Activated CD8-positive, alpha-beta T cell treated with anti-CD3 and anti-CD28 coated beads, Interleukin-2, amount 10 ng/mL, durations not matched to agents 7 days and 5 days (primary cell): ENCODE measurements around the gene HIRA. TPM values are rescaled to one million over a fixed set of nuclear protein-coding genes. Genes with fewer than 3 reads are reported as not detected.
"Not testable (repeated sequence)": the region's sequence is repeated elsewhere in the genome, so short reads cannot be mapped to it uniquely, and the experiment has no call there.

Experiments used
- ATAC-seq: fragments of 150-1000 bp; cut with Tn5 transposase; one replicate; pipeline ENCODE4 v1.10.0; 2021; ENCODE audit warnings: moderate library complexity
- CTCF ChIA-PET: fragments of 350-600 bp; sonication (Branson Sonifier 250); formaldehyde crosslinking; loops from one replicate; lab custom pipeline; 2021; ENCODE audit warnings: antibody characterized with exemption; lab: Charles Lee
- POLR2A ChIA-PET: fragments of 350-600 bp; sonication (Branson Sonifier 250); formaldehyde crosslinking; loops from one replicate; lab custom pipeline; 2021; ENCODE audit warnings: antibody characterized with exemption; lab: Charles Lee
- DNase-seq: peaks from one replicate; pipeline ENCODE4 v3.0.0-alpha.2; 2020
- H3K27ac Mint-ChIP-seq: one replicate; pipeline ENCODE4 v1.8.0; 2021; ENCODE audit warnings: mild to moderate bottlenecking, mixed read lengths
- H3K27me3 Mint-ChIP-seq: one replicate; pipeline ENCODE4 v1.8.0; 2021; ENCODE audit warnings: low read depth, mixed read lengths
- H3K36me3 Mint-ChIP-seq: one replicate; pipeline ENCODE4 v1.8.0; 2021; ENCODE audit warnings: low read depth, mixed read lengths
- H3K4me1 Mint-ChIP-seq: one replicate; pipeline ENCODE4 v1.8.0; 2021; ENCODE audit warnings: low read depth, mixed read lengths
- H3K4me3 Mint-ChIP-seq: one replicate; pipeline ENCODE4 v1.8.0; 2021; ENCODE audit warnings: mild to moderate bottlenecking, mixed read lengths
- H3K9me3 Mint-ChIP-seq: one replicate; pipeline ENCODE4 v1.8.0; 2022; ENCODE audit warnings: mixed read lengths; ENCODE audit not compliant: insufficient read depth
- total RNA-seq, 2 experiments: library from RNA; stranded (reverse); gene quantifications; one replicate each; pipeline ENCODE4 v1.2.3, GENCODE V29; 2021

HIRA gene
- total RNA-seq, 2 experiments from 2014 or later = 47.0 to 48.1 TPM

DNA sequence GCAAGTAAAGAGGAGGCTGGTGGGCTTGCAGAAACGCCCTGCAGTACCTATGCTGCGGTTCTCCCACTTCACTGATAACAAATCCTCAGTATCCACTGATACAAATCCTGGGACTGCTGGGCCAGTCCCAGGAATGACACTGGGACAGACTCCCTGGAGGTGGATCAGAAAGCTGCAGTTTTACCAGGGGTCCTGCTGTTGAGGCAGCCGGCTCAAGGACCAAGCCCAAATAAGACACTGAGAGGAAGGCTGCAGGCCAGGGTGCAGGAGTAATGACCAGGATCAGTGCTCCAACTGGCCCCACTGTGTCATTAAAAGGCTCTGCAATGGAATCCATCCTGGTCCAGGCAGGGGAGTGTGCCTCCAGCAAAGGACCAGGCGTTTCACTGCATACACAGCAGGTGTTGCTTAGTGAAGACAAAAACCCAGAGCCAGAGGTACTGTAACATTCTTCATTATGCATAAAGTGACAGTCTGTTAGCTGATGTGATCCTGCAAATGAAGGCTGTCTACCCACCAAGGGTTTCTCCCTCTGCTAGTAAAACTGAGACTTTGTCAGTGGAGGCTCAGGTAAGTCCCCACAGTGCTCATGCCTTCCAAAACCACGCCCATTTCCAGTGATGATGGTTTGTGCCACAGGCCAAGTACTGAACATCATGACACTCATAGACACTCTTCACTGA lies 17.3 kb upstream of the HIRA start:
- Mint-ChIP-seq H3K36me3 (peaks cover 53% of the 10 kb centered on the region), H3K4me3 (peak overlapping the region; percentile 88), H3K4me1 (peaks cover 36% of the 10 kb centered on the region), H3K27me3 (no peaks in the 10 kb centered on the region), H3K9me3 (no peaks in the 10 kb centered on the region), H3K27ac (peak overlapping the region; percentile 69)
- ATAC-seq (no peak), DNase-seq (peak; percentile 36)
- POLR2A ChIA-PET = interaction anchor here (0.7 to 6.0 kb wide), 2 partner anchors 16 to 31 kb away, joined by 3 to 67 read pairs; partner anchors contain the start of genes CDC45, HIRA and MRPL40
- CTCF ChIA-PET = no interaction called here

DNA sequence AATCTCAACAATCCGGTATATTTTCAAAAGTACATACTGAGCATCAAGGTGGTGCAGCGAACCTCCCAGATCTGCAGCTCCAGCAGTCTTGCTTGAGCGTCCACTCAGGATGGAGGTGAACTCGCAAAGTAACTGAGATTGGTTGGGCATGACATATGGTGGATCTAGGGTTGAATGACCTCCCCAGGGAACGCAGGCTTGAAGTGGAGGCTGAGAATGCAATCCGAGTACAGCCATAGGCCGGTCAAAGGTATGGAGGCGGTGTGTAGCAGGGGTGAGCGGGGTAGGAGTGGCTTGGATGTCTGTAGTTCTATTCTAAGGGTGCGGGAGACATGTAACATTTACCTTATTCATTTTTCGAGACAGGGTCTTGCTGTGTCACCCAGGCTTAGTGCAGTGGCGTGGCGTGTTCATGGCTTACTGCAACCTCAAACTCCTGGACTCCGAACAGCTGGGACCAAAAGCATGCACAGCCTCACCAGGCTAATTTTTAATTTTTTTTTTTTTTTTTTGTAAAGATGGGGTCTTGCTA lies 16.6 kb upstream of the HIRA start:
- Mint-ChIP-seq H3K4me3 (peak overlapping the region; percentile 88), H3K27me3 (no peaks in the 10 kb centered on the region), H3K27ac (peak overlapping the region; percentile 94), H3K9me3 (no peaks in the 10 kb centered on the region), H3K4me1 (peaks cover 38% of the 10 kb centered on the region), H3K36me3 (peaks cover 52% of the 10 kb centered on the region)
- peak; percentile 53 for DNase-seq
- ChIA-PET POLR2A (interaction anchor here (0.6 to 6.0 kb wide), 3 partner anchors 15 to 500 kb away, joined by 3 to 67 read pairs (median 7); partner anchors contain the start of genes CDC45, HIRA, MRPL40 and UFD1), CTCF (interaction anchor here (1.5 kb wide), 1 partner anchor 15 kb away, joined by 3 read pairs; no protein-coding TSS in a partner anchor)
- peak; percentile 29 for ATAC-seq

DNA sequence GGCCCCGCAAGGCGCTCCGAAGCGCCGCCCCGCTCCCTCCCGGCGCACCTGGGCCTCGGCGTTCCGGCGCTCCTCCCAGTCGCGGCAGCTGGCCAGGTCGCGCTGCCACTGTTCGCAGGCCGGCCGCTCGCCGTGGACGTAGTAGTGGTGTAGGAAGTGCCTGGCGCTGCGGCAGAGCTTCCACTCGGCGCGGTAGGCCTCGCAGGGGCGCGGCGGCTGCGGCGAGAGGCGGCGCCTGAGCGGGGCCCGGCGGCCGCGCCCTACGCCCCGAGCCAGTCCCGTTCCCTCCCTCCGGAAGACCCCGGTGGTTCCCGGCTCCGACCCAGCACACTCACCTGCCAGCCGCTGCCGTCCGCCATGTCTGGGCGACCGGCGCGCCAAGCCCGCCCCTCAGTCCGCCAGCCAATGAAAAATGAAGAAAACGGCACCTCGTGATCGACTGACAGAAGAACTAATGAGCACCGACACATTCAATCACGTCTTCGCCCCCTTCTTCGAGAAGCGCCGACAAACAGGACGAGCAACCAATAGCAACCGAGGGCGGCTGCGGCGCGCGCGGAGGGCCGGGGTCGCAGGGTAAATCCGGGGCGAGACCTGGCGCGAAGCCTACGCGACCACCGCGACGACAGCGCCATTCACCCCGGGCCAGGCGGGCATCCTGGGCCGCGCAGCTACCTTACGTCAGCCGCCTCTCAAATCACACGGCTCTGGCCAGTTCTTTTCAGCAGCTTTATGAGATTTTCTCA lies 16.0 kb upstream of the HIRA start, which contains the start of gene C22orf39:
Gene C22orf39 (minus strand): TSS at position 382 of the 746 bp plus-strand sequence. CDS start 23 bp downstream, at position 359.
- POLR2A ChIA-PET = interaction anchor here (0.5 to 6.0 kb wide), 8 partner anchors 15 to 499 kb away, joined by 3 to 67 read pairs (median 4); partner anchors contain the start of genes CDC45, HIRA, MRPL40 and UFD1
- Mint-ChIP-seq H3K4me3 (peak within 1 kb of the TSS; percentile 88), H3K9me3 (no peaks in the 10 kb centered on the region), H3K4me1 (peaks cover 39% of the 10 kb centered on the region), H3K27me3 (no peaks in the 10 kb centered on the region), H3K36me3 (peaks cover 50% of the 10 kb centered on the region), H3K27ac (peak within 1 kb of the TSS; percentile 94)
- DNase-seq (peak; percentile 93), ATAC-seq (peak; percentile 93)
- CTCF ChIA-PET = interaction anchor here (1.5 to 1.8 kb wide), 2 partner anchors 14 to 32 kb away, joined by 3 to 4 read pairs; partner anchors contain the start of gene CDC45

DNA sequence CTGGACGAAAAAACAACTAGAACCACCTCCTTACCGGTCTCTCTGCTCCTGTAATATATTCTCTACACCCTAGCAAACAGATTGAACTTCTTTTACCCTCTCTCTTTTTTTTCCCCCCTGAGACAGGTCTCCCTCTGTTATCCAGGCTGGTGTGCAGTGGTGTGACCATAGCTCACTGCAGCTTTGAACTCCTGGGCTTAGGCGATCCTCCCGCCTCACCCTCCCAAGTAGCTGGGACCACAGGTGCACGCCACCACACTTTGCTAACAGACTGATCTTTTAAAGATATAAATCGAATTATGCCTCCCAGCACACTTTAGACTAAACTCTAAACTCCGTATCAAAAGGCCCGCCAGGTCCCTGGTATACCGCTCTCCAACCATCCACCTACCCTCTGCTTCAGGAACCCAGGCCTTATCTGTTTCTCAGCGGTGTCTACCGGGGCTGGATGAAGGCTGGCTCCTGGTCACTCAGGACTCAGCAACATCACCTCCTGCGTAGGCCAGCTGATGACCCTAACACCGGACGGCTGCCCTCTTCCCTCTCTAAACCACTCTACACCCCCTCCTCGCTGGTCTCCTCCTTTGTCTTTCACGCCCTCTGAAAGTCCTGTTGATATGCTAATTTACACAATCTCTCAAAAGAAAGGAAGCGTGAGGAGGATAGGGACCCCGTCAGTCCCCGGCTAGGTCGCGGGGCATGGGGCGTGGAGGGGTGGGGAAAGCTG lies 15.2 kb upstream of the HIRA start:
- H3K27me3 Mint-ChIP-seq = no peaks in the 10 kb centered on the region
- peak; percentile 31 for DNase-seq
- H3K4me1 Mint-ChIP-seq = peaks cover 39% of the 10 kb centered on the region
- no peaks in the 10 kb centered on the region for H3K9me3 Mint-ChIP-seq
- H3K36me3 Mint-ChIP-seq = peaks cover 48% of the 10 kb centered on the region
- H3K27ac Mint-ChIP-seq = peak overlapping the region; percentile 94
- H3K4me3 Mint-ChIP-seq = peak overlapping the region; percentile 88
- ChIA-PET POLR2A (interaction anchor here (0.5 to 6.0 kb wide), 7 partner anchors 14 to 195 kb away, joined by 3 to 67 read pairs (median 5); partner anchors contain the start of genes CDC45, HIRA, MRPL40 and UFD1), CTCF (interaction anchor here (1.5 to 2.4 kb wide), 3 partner anchors 13 to 33 kb away, joined by 3 to 8 read pairs (median 4); partner anchors contain the start of gene CDC45)
- no peak for ATAC-seq

GRCh38 chr22:19445279-19445982 lies 13.9 kb upstream of the HIRA start:
- POLR2A ChIA-PET = interaction anchor here (0.6 to 6.0 kb wide), 3 partner anchors 8 to 32 kb away, joined by 3 to 67 read pairs (median 6); partner anchors contain the start of genes HIRA and MRPL40
- Mint-ChIP-seq H3K27ac (peak overlapping the region; percentile 45), H3K4me3 (peak overlapping the region; percentile 49)

DNA sequence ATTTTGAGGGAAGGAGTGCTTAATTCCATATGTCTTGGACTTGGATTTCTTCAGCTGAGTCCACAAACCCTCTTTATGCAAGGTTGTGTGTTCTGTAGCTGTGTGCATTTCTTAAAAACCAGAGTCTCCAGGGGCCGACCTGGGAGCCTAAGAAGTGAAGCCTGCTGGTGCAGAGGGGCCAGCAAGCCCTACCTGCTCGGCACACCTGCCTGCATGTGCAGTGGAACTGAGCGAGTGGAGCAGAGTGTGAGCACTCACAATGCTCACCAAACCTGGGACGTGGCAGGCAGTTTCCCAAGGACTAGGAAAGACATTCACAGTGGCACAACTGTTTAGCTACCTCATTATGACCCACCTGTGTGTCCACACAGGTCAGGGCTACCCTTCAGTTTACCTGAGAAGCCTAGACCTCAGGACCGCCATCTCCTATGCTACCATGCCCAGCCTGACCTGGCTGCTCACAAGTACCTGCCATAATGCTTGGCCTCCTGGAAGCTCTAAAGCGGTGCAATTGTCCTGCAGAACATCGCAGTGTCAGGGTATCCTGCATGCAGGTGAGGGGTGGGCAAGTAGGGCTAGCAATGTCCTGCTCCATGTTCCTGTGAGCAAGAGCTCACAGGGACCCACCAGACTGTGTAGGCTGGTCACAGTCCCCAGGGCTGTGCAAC lies 12.1 kb upstream of the HIRA start:
- ATAC-seq (no peak), DNase-seq (no peak)
- POLR2A ChIA-PET = interaction anchor here (1.0 to 6.0 kb wide), 2 partner anchors 11 to 48 kb away, joined by 3 to 67 read pairs; partner anchors contain the start of genes HIRA and MRPL40
- Mint-ChIP-seq H3K27ac (no peak overlapping the region), H3K4me1 (peaks cover 31% of the 10 kb centered on the region), H3K9me3 (no peaks in the 10 kb centered on the region), H3K36me3 (peaks cover 38% of the 10 kb centered on the region), H3K27me3 (no peaks in the 10 kb centered on the region), H3K4me3 (no peak overlapping the region)
- CTCF ChIA-PET = interaction anchor here (0.6 kb wide), 1 partner anchor 10 kb away, joined by 3 read pairs; no protein-coding TSS in a partner anchor

More at GRCh38 chr22:19445279-19445982, 13.9 kb upstream of the HIRA start:
- DNase-seq, H3K27me3 Mint-ChIP-seq, ATAC-seq, H3K9me3 Mint-ChIP-seq: not testable (repeated sequence)
- CTCF ChIA-PET = interaction anchor here (0.7 to 2.4 kb wide), 4 partner anchors 14 to 184 kb away, joined by 3 to 8 read pairs (median 4); partner anchors contain the start of genes CDC45 and HIRA
- H3K36me3 Mint-ChIP-seq = peaks cover 41% of the 10 kb centered on the region
- peaks cover 39% of the 10 kb centered on the region for H3K4me1 Mint-ChIP-seq

DNA sequence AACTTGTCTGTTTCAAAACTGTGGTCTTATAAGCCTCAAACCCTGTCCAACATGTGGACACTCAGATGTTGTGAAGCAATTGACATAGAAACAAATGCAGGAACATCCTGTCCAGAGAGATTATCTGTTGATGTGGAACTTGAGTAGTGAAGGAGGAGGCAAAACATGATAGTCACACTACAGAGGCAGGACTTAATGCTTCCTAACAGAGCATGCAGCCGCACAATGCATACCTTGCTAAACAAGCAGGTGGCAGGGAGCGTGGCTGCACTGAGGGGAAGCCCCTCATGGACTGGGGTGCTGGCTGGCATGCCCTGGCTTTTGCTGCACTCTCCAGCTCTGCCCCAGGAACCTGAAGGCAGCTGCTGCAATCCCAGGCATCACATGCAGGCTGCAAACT lies 10.6 kb upstream of the HIRA start:
- peaks cover 25% of the 10 kb centered on the region for H3K4me1 Mint-ChIP-seq
- ATAC-seq (no peak), DNase-seq (no peak)
- no peak overlapping the region for H3K4me3 Mint-ChIP-seq
- no peak overlapping the region for H3K27ac Mint-ChIP-seq
- ChIA-PET POLR2A (no interaction called here), CTCF (no interaction called here)
- no peaks in the 10 kb centered on the region for H3K27me3 Mint-ChIP-seq
- H3K9me3 Mint-ChIP-seq = no peaks in the 10 kb centered on the region
- peaks cover 40% of the 10 kb centered on the region for H3K36me3 Mint-ChIP-seq

- Mint-ChIP-seq H3K9me3 (no peaks in the 10 kb centered on the region), H3K4me1 (peaks cover 15% of the 10 kb centered on the region), H3K4me3 (no peak overlapping the region), H3K27me3 (no peaks in the 10 kb centered on the region), H3K27ac (no peak overlapping the region), H3K36me3 (peaks cover 36% of the 10 kb centered on the region)
- no peak for ATAC-seq
- no peak for DNase-seq
- CTCF ChIA-PET = no interaction called here
- POLR2A ChIA-PET = no interaction called here
Observed at GRCh38 chr22:19440411-19441195, 9.1 kb upstream of the HIRA start.

DNA sequence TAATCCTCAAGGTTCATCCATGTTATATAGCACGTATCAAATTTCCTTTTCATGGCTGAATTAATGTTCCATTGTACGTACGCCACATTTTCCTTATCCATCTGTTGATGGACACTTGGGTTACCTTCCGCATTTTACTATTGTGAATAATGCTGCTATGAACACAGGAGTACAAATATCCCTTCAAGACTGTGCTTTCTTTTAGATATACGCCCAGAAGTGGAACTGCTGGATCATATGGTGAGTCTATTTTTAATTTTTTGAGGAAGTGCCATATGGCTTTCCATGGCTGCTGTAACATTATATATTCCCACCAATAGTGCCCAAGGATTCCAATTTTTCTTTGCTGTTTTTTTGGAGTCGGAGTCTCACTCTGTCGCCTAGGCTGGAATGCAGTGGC lies 6.8 kb upstream of the HIRA start:
- Mint-ChIP-seq H3K4me3 (no peak overlapping the region), H3K4me1 (peaks cover 7% of the 10 kb centered on the region), H3K27me3 (no peaks in the 10 kb centered on the region), H3K36me3 (peaks cover 33% of the 10 kb centered on the region), H3K9me3 (no peaks in the 10 kb centered on the region), H3K27ac (no peak overlapping the region)
- no peak for DNase-seq
- ChIA-PET CTCF (interaction anchor here (1.1 kb wide), 1 partner anchor 19 kb away, joined by 3 read pairs; no protein-coding TSS in a partner anchor), POLR2A (interaction anchor here (0.7 to 1.1 kb wide), 2 partner anchors 8 to 24 kb away, joined by 3 to 6 read pairs; no protein-coding TSS in a partner anchor)
- ATAC-seq = no peak
